Middle frontal gyrus (tissue), 1 donor: Measurements from ENCODE around the gene MEGF11.

Experiments
- DNase-seq: peaks from one replicate; pipeline ENCODE4 v3.0.0-alpha.2; 2015; ENCODE audit warnings: low spot score; ENCODE audit errors: extremely low spot score

MEGF11 gene

GRCh38 chr15:66219339-66219738 lies 34.2 kb downstream of the MEGF11 start:
- DNase-seq, result no peak

DNA sequence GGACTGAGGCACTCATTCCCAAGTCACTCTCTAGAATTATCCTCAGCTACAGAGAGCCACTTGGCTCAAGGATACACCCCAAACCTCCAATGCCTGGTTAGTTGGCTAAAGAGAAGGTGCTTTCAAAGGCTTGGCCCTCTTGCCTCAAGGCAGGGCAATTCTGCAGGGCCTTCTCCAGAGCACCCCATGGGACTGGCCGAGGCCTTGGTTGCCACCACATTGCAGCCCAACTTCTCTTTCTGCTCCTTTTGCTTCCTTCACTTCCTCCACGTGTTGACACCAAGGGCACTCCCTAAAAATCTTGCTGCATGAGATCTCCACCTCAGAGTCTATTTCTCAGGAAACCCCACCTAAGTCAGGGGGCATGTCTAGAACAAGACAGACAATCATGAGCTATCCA lies 36.7 kb downstream of the MEGF11 start:
- DNase-seq, result no peak

GRCh38 chr15:66215811-66216210 lies 37.7 kb downstream of the MEGF11 start:
- no peak for DNase-seq

DNA sequence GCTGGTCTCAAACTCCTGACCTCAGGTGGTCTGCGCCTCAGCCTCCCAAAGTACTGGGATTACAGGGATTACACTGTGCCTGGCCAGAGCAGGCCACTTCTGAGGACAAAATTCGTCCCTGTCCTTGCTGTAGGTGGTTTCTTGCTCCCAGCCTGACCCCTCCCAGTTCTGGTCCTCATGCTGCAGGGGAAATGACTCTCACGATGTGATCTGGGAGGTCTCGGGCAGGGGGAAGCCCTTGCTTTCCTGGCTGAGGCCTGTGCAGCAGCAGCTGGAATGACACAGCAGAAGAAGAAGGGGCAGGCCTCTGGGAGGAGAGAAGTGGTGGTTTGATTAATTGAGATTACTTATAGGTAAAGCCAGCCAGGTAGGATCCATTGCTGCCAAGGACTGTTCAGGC lies 39.3 kb downstream of the MEGF11 start:
- DNase-seq, result no peak

- no peak for DNase-seq
Observed at GRCh38 chr15:66212563-66212921, 41.0 kb downstream of the MEGF11 start.

- DNase-seq, result no peak
Observed at GRCh38 chr15:66211670-66212562, 41.6 kb downstream of the MEGF11 start.

GRCh38 chr15:66210684-66211083 lies 42.9 kb downstream of the MEGF11 start:
- DNase-seq, result no peak

DNA sequence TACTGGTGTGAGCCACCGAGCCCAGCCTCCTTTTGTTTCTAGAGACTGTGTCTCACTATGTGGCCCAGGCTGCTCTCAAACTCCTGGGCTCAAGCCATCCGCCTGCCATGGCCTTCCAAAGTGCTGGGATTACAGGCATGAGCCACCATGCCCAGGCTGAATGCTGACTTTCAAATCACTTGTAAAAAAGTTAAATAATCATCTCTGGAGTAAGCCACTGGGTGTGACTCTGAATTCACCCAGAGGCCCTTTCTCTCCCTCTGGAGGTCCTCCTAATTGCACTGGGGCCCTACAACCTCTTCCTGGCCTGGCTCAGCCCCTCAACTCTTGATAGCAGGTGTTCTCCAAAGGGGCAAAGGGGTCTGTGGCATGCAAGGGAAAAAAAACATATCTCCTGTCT lies 54.8 kb downstream of the MEGF11 start:
- DNase-seq, result no peak

- DNase-seq, result no peak
Observed at GRCh38 chr15:66196602-66197001, 56.9 kb downstream of the MEGF11 start.

- DNase-seq, result no peak
Observed at GRCh38 chr15:66195621-66196230, 57.8 kb downstream of the MEGF11 start.

DNA sequence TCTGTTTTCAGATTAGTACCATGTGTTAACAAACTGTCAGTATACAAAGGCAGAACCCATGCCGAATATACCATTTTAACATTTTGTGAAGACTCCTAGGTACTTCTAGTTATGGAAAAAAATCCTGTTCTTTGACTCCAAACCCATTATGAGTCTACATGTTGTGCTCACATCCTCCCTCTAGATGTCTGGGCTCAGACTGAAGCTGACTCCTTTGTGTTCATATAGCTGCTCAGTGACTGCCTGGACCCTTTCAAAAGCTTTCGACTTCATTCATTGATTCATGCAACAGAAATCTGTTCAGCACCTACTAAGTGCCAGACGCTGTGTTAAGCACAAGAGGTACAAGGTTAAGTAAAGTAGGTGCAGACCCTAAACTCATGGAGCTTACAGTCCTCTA lies 60.5 kb downstream of the MEGF11 start:
- no peak for DNase-seq

GRCh38 chr15:66190746-66191145 lies 62.8 kb downstream of the MEGF11 start:
- DNase-seq, result no peak

DNA sequence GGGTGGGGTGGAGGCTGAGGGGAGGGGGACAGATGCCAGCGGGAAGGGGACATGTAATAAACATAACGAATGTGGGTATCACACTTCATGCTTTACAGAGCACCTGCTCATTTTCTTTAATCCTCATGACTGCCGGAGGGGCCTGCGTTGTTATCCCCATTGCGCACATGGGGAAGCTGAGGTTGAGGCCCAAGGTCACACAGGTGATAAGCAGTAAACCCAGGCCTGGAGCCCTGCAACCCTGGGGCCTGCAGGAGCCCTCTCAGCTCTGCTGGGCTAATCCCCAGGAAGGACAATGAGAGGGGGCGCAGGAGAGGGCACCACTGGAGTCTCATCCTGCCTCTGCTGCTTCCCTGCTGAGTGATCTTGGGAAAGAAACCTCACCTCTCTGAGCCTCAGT lies 64.3 kb downstream of the MEGF11 start:
- DNase-seq, result no peak

- DNase-seq, result no peak
Observed at GRCh38 chr15:66188464-66188863, 65.1 kb downstream of the MEGF11 start.

GRCh38 chr15:66187271-66187670 lies 66.3 kb downstream of the MEGF11 start:
- DNase-seq, result no peak

DNA sequence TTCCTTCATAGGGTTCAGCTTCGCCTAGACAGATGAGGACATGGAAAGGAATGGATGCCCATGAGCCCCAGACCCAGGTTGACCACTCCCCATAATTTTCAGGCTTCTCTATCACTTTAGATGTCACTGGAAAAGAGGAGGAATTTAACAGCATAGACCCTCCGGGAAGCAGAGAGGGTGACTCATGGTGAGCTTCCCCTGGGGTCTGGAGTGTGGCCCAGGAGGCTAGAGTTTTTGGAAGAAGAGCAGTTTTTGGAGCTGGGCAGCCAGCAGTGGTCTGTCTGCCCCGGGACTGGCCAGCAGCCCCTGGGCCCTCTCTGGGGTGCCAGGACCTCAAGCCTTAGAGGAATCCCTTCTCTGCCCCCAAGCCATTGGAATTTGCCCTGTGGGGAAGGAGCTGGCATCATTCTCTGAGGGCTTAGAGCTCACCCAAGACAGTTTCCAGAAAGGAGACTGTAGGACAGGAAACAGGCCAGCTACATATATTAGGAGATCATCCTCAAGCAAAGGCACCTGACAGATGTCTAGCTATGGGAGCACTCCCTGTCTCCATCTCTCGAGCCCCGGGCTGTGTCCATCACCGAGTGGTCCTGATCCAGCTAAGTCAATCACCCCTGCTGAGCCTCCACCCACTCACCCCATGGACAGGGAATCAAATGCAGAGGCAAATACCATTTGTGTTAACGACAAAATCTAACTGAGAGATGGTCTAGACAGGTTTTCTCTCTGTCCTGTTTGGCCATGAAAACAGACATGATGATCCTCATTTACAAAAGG lies 67.3 kb downstream of the MEGF11 start:
- DNase-seq, result no peak

DNA sequence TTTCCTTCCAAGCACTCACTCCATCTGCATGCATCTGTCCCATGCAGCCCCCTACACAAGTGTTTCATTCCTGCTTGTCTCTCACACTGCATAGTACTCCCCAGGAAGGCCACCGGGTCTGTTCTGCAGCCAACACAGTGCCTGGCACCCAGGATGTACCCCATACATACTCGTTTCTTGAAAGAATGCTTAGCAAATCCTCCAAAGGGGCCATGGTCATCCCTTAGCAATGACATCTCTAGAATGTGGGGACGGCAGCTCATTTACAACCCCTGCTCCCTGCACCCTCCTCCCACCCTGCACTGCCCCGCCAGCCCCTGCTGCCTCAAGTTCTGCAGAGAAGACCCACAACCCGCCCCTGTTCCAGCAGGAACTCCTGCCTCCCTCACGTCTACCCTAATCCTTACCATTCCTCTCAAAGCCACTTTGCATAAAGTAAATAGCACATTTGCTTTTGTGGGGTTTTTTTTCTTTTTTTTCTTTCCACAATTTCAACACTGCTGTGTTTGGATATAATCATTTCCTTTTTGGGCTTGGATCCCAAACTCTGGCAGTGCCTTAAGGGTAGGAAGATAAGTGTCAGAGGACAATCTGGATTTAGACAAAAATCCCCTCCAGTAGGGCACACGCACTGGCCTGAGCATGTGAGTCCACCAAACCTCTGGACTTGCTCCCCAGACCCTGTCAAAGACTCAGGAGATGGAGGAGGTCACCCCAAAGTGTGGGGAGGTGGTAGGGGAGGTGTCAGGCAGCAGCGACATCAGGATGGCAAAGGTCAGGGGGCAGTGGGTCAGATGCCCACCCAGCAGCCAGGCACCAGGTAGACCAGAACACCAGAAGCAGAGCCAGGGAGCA lies 68.4 kb downstream of the MEGF11 start:
- no peak for DNase-seq

DNA sequence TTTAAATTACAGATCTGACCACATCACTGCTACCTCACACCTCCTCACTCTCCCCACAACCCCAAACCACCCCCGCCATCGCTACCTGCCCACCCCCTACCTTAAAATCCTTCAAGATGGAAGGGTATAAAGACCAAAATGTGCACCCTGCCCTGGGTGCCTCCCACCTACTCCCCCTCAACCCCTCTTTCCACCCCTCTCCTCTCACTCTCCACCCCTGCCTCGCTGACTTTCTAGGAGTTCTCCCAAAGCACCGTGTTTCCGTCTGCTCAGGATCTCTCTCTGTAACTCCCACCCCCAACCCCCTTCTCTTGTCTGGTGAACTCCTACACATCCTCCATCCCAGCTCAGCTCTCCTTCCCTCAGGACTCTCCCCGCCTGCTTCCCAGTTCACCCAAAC lies 69.1 kb downstream of the MEGF11 start:
- no peak for DNase-seq

GRCh38 chr15:66180531-66181097 lies 72.9 kb downstream of the MEGF11 start:
- DNase-seq, result no peak

- no peak for DNase-seq
Observed at GRCh38 chr15:66178531-66178910, 75.0 kb downstream of the MEGF11 start.
